AG10803 (cell line): ENCODE data around the gene TEC.

Experiments
- DNase-seq: peaks from one replicate; pipeline ENCODE4 v3.0.0; 2010; ENCODE audit warnings: low read depth
- H3K4me3 ChIP-seq: 2 replicates; pipeline ENCODE4 v1.5.1; 2011; ENCODE audit warnings: mild to moderate bottlenecking, low read length, control low read depth
- CTCF ChIP-seq: conservative IDR thresholded peaks from 2 replicates; pipeline ENCODE4 v1.5.1; 2011; ENCODE audit warnings: mild to moderate bottlenecking, low read length, control low read depth, inconsistent platforms

The TEC gene

GRCh38 chr4:48241731-48242130 is 27.9 kb downstream of the TEC start:
- no peak for DNase-seq
- no peak overlapping the region for H3K4me3 ChIP-seq
- TF ChIP-seq CTCF, result no peak

GRCh38 chr4:48237996-48238645 is 31.5 kb downstream of the TEC start:
- no peak for TF ChIP-seq CTCF
- DNase-seq, result no peak
- H3K4me3 ChIP-seq, result no peak overlapping the region

GRCh38 chr4:48235050-48235449 is 34.6 kb downstream of the TEC start:
- TF ChIP-seq CTCF, result no peak
- no peak overlapping the region for H3K4me3 ChIP-seq
- no peak for DNase-seq

- no peak for TF ChIP-seq CTCF
- DNase-seq, result no peak
- H3K4me3 ChIP-seq, result no peak overlapping the region
Observed at GRCh38 chr4:48234575-48234974, 35.1 kb downstream of the TEC start.

GRCh38 chr4:48228949-48229348 is 40.7 kb downstream of the TEC start:
- TF ChIP-seq CTCF, result no peak
- DNase-seq, result no peak
- no peak overlapping the region for H3K4me3 ChIP-seq

GRCh38 chr4:48227662-48228061 is 42.0 kb downstream of the TEC start:
- no peak overlapping the region for H3K4me3 ChIP-seq
- no peak for TF ChIP-seq CTCF
- no peak for DNase-seq

GRCh38 chr4:48226199-48226598 is 43.4 kb downstream of the TEC start:
- H3K4me3 ChIP-seq, result no peak overlapping the region
- no peak for TF ChIP-seq CTCF
- DNase-seq, result no peak
